Measurements from ENCODE around the gene TMTC2.

Gene TMTC2

GRCh38 chr12:82948491-82948890 lies 261.8 kb downstream of the TMTC2 start (continued):
- TF ChIP-seq ZNF692 (tag by site-specific recombination; IDR thresholded peaks at IDR 0.05), result no peak

- ChIA-PET POLR2A (no interaction called here), CTCF (no interaction called here)
- H3K9me3 ChIP-seq (ENCODE audit: control insufficient read depth, insufficient read depth, low read depth, low read length), result no peaks in the 10 kb centered on the region
- H3K4me1 ChIP-seq (ENCODE audit: control insufficient read depth, insufficient read depth, low read length), result peaks cover 9% of the 10 kb centered on the region
- H3K4me3 ChIP-seq (ENCODE audit: low read depth, low read length), result no peak overlapping the region
- no peak overlapping the region for H3K27ac ChIP-seq (ENCODE audit: extremely low read depth, low read depth, low read length)
- H3K36me3 ChIP-seq (ENCODE audit: control insufficient read depth in 2 of 2, insufficient read depth in 1 of 2, low read length in 2 of 2), result no peaks in the 10 kb centered on the region
- TF ChIP-seq ZNF184 (tag by site-specific recombination; IDR thresholded peaks at IDR 0.05), result no peak
- TF ChIP-seq ZNF18 (tag by site-specific recombination; IDR thresholded peaks at IDR 0.05), result no peak
- TF ChIP-seq ATF2 (tag by site-specific recombination; IDR thresholded peaks at IDR 0.05; ENCODE audit: low read depth), result no peak
- no peak for TF ChIP-seq SP7 (tag by site-specific recombination; IDR thresholded peaks at IDR 0.05)
- no peak for TF ChIP-seq ZNF138 (tag by site-specific recombination; IDR thresholded peaks at IDR 0.05; ENCODE audit: borderline replicate concordance)
- no peak for TF ChIP-seq ZNF175 (tag by site-specific recombination; IDR thresholded peaks at IDR 0.05)
- TF ChIP-seq HOXD13 (CRISPR knock-in tag; IDR thresholded peaks at IDR 0.05; ENCODE audit: borderline replicate concordance), result no peak
- no peak for TF ChIP-seq ZNF449 (tag by site-specific recombination; IDR thresholded peaks at IDR 0.05)
- TF ChIP-seq HIC1 (tag by site-specific recombination; IDR thresholded peaks at IDR 0.05), result no peak
- no peak for TF ChIP-seq KLF10 (tag by site-specific recombination; IDR thresholded peaks at IDR 0.05)
- TF ChIP-seq ZNF174 (tag by site-specific recombination; IDR thresholded peaks at IDR 0.05), result no peak
- no peak for TF ChIP-seq ZNF426 (tag by site-specific recombination; IDR thresholded peaks at IDR 0.05)
- no peak for TF ChIP-seq ZBTB49 (tag by site-specific recombination; IDR thresholded peaks at IDR 0.05; ENCODE audit: low read depth)
- TF ChIP-seq ZBTB7A (tag by site-specific recombination; IDR thresholded peaks at IDR 0.05; ENCODE audit: low read depth), result no peak
- TF ChIP-seq ZNF335 (tag by site-specific recombination; conservative IDR thresholded peaks at IDR 0.05), result no peak
- TF ChIP-seq TSHZ1 (tag by site-specific recombination; IDR thresholded peaks at IDR 0.05; ENCODE audit: borderline replicate concordance), result no peak
- no peak for TF ChIP-seq ZBTB26 (tag by site-specific recombination; optimal IDR thresholded peaks at IDR 0.05)
- TF ChIP-seq ZNF610 (tag by site-specific recombination; IDR thresholded peaks at IDR 0.05; ENCODE audit: borderline replicate concordance), result no peak
- TF ChIP-seq ZNF664 (tag by site-specific recombination; IDR thresholded peaks at IDR 0.05), result no peak
These were observed 263.6 kb downstream of the TMTC2 start for GRCh38 chr12:82950356-82950755.
